RCC 7860 (cell line): ENCODE measurements around the gene TMEM131L.
"Not testable (repeated sequence)": the region's sequence is repeated elsewhere in the genome, so short reads cannot be mapped to it uniquely, and the experiment has no call there.

Experiments used
- DNase-seq: peaks from one replicate; pipeline ENCODE4 v3.0.0-alpha.2; 2015; ENCODE audit warnings: low spot score
- FAIRE-seq: peaks from 2 replicates; lab custom pipeline; 2012; peaks lifted over from hg19 to GRCh38; lab: Jason Lieb, UNC

The TMEM131L gene

GRCh38 chr4:153497988-153498967 lies 32.1 kb downstream of the TMEM131L start:
- FAIRE-seq (no peak), DNase-seq (no peak)

GRCh38 chr4:153499005-153499404 lies 32.8 kb downstream of the TMEM131L start:
- no peak for FAIRE-seq
- DNase-seq = no peak

- no peak for DNase-seq
- FAIRE-seq = no peak
Observed at GRCh38 chr4:153501578-153501977, 35.4 kb downstream of the TMEM131L start.

- DNase-seq = no peak
- no peak for FAIRE-seq
Observed at GRCh38 chr4:153502584-153502983, 36.4 kb downstream of the TMEM131L start.

GRCh38 chr4:153506341-153507309 lies 40.5 kb downstream of the TMEM131L start:
- FAIRE-seq (no peak), DNase-seq (no peak)

GRCh38 chr4:153507310-153508073 lies 41.3 kb downstream of the TMEM131L start:
- FAIRE-seq (no peak), DNase-seq (no peak)

- FAIRE-seq, DNase-seq: not testable (repeated sequence)
Observed at GRCh38 chr4:153509212-153509611, 43.1 kb downstream of the TMEM131L start.

GRCh38 chr4:153509724-153510123 lies 43.6 kb downstream of the TMEM131L start:
- no peak for DNase-seq
- no peak for FAIRE-seq

- no peak for FAIRE-seq
- DNase-seq = no peak
Observed at GRCh38 chr4:153510252-153511001, 44.3 kb downstream of the TMEM131L start.

GRCh38 chr4:153511104-153511503 lies 44.9 kb downstream of the TMEM131L start:
- no peak for FAIRE-seq
- no peak for DNase-seq

- DNase-seq (no peak), FAIRE-seq (no peak)
Observed at GRCh38 chr4:153512162-153512852, 46.1 kb downstream of the TMEM131L start.

GRCh38 chr4:153512952-153513500 lies 46.9 kb downstream of the TMEM131L start:
- no peak for DNase-seq
- FAIRE-seq = no peak

GRCh38 chr4:153513596-153513995 lies 47.4 kb downstream of the TMEM131L start:
- FAIRE-seq = peak; percentile 14
- peak; percentile 19 for DNase-seq

GRCh38 chr4:153514001-153514526 lies 47.9 kb downstream of the TMEM131L start:
- FAIRE-seq (no peak), DNase-seq (peak; percentile 7)

- FAIRE-seq (no peak), DNase-seq (no peak)
Observed at GRCh38 chr4:153514688-153515426, 48.7 kb downstream of the TMEM131L start.

GRCh38 chr4:153517159-153517558 lies 51.0 kb downstream of the TMEM131L start:
- DNase-seq = no peak
- FAIRE-seq = no peak

GRCh38 chr4:153518001-153518400 lies 51.8 kb downstream of the TMEM131L start:
- FAIRE-seq (no peak), DNase-seq (no peak)
